Measurements from ENCODE around the gene RPS6KA2.

- TF ChIP-seq ETS1 (IDR thresholded peaks at IDR 0.05) (no peak), CTCF (conservative IDR thresholded peaks at IDR 0.05; ENCODE audit: low read depth in 2 of 2) (no peak), REST (IDR thresholded peaks at IDR 0.05; ENCODE audit: unreplicated experiment) (no peak), POLR2AphosphoS5 (IDR thresholded peaks at IDR 0.05; ENCODE audit: low read depth) (no peak), EZH2phosphoT487 (IDR thresholded peaks at IDR 0.05; ENCODE audit: unreplicated experiment) (no peak), ZNF331 (CRISPR knock-in tag; IDR thresholded peaks at IDR 0.05; ENCODE audit: low read depth) (no peak)
These were observed 118.3 kb downstream of the RPS6KA2 start for GRCh38 chr6:166508726-166509125.
